Measurements from ENCODE around the gene RER1. TPM values are rescaled to one million over a fixed set of nuclear protein-coding genes. Genes with fewer than 3 reads are reported as not detected.

The RER1 gene
- total RNA-seq, 1 experiment from 2014 or later = 110 TPM

DNA sequence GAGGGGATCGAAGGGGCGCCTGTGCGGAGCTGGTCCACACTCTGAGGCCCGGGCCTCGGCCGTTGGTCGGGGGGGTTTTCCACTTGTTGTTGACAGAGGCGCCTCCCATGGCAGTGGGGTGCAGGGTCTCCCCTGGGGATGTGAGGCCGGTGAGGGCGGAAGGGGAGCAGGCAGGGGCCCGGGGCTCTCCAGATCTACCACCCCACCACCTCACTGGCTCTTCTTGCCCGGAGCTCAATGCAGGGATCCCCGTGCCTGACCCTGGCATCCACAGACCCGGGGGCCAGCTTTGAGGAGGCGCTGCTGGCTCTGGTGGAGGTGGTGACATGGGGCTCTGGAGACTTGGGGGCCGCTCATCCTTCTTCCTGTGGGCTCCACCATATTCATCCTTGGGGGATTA, 27.8 kb downstream of the RER1 start:
- no peaks in the 10 kb centered on the region for H3K79me2 ChIP-seq (ENCODE audit: insufficient read depth, low read length)
- H3K79me1 ChIP-seq (ENCODE audit: insufficient read depth, low read depth, low read length, poor library complexity, severe bottlenecking) = no peaks in the 10 kb centered on the region
- no CpG with 5 or more reads among the region's 16 CpGs for WGBS (ENCODE audit: extremely low coverage, insufficient read length, low lambda C conversion rate)
- peaks cover 68% of the 10 kb centered on the region for H3K27me3 Mint-ChIP-seq (ENCODE audit: low read depth)
- H2BK20ac ChIP-seq (ENCODE audit: low read depth, low read length, poor library complexity, severe bottlenecking) = no peak overlapping the region
- no peak overlapping the region for H3K56ac ChIP-seq (ENCODE audit: insufficient read length, low read depth, low read length)
- H2BK15ac ChIP-seq (ENCODE audit: low read depth, low read length) = no peak overlapping the region
- H4K20me1 ChIP-seq (ENCODE audit: control insufficient read depth, insufficient read depth, insufficient read length) = no peaks in the 10 kb centered on the region
- no peak overlapping the region for H3K4ac ChIP-seq (ENCODE audit: low read depth, low read length)
- H3K23me2 ChIP-seq (ENCODE audit: insufficient read length, low read depth, low read length, poor library complexity, severe bottlenecking) = no peaks in the 10 kb centered on the region
- H3K4me3 Mint-ChIP-seq = no peak overlapping the region
- H3K27ac ChIP-seq (ENCODE audit: insufficient read length, low read depth, low read length) = no peak overlapping the region
- no peak overlapping the region for H3K9ac ChIP-seq (ENCODE audit: extremely low read depth, insufficient read length, low read length)
- H3K23ac ChIP-seq (ENCODE audit: insufficient read length, low read depth, low read length) = no peak overlapping the region
- H2AFZ ChIP-seq (ENCODE audit: low read length) = no peak overlapping the region
- no peak overlapping the region for H4K91ac ChIP-seq (ENCODE audit: insufficient read length, low read depth, low read length)
- H3K14ac ChIP-seq (ENCODE audit: insufficient read depth, low read length) = no peak overlapping the region
- H3K36me3 Mint-ChIP-seq (ENCODE audit: insufficient read depth in 1 of 3, low read depth in 3 of 3) = no peaks in the 10 kb centered on the region
- no peaks in the 10 kb centered on the region for H3K9me3 ChIP-seq (ENCODE audit: control insufficient read depth, low read depth, low read length)
- no peak overlapping the region for H4K8ac ChIP-seq (replicated peaks; ENCODE audit: insufficient read length, low read depth, low read length)
- no peak overlapping the region for H2BK120ac ChIP-seq (ENCODE audit: low read depth, low read length, poor library complexity, severe bottlenecking)
- no peak overlapping the region for H2BK5ac ChIP-seq (ENCODE audit: insufficient read length, low read length)
- TF ChIP-seq, protein P1, sequence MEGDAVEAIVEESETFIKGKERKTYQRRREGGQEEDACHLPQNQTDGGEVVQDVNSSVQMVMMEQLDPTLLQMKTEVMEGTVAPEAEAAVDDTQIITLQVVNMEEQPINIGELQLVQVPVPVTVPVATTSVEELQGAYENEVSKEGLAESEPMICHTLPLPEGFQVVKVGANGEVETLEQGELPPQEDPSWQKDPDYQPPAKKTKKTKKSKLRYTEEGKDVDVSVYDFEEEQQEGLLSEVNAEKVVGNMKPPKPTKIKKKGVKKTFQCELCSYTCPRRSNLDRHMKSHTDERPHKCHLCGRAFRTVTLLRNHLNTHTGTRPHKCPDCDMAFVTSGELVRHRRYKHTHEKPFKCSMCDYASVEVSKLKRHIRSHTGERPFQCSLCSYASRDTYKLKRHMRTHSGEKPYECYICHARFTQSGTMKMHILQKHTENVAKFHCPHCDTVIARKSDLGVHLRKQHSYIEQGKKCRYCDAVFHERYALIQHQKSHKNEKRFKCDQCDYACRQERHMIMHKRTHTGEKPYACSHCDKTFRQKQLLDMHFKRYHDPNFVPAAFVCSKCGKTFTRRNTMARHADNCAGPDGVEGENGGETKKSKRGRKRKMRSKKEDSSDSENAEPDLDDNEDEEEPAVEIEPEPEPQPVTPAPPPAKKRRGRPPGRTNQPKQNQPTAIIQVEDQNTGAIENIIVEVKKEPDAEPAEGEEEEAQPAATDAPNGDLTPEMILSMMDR (conservative IDR thresholded peaks at IDR 0.05) = no peak
- H2BK12ac ChIP-seq (ENCODE audit: insufficient read length, low read depth, low read length) = no peak overlapping the region
- H3K4me1 Mint-ChIP-seq = peaks cover 7 to 8% of the 10 kb centered on the region in 2 experiments
- no peak overlapping the region for H3K18ac ChIP-seq (ENCODE audit: insufficient read length, low read depth, low read length)
- no peak overlapping the region for H3T11ph ChIP-seq (ENCODE audit: low read length)
- no peak overlapping the region; a peak in 1 of 7 replicates for H3K27ac Mint-ChIP-seq
- no peaks in the 10 kb centered on the region for H3K27me3 ChIP-seq (ENCODE audit: insufficient read depth, low read length)
- DNase-seq = no peak
- H3K9me3 Mint-ChIP-seq = peaks cover 11 to 13% of the 10 kb centered on the region in 2 experiments; a peak in 4 of 5 replicates
- H3K4me2 ChIP-seq (ENCODE audit: insufficient read depth, insufficient read length, low read length) = no peak overlapping the region
- H3K4me1 ChIP-seq (ENCODE audit: insufficient read depth, low read length) = no peaks in the 10 kb centered on the region
- no peak overlapping the region for H4K5ac ChIP-seq (ENCODE audit: insufficient read length, low read depth, low read length)
- no peak overlapping the region for H2AK5ac ChIP-seq (ENCODE audit: insufficient read length, low read length)
